ENCODE data around the gene RAPGEF5. TPM values are rescaled to one million over a fixed set of nuclear protein-coding genes. Genes with fewer than 3 reads are reported as not detected.

The RAPGEF5 gene
- total and polyA plus RNA-seq, 4 experiments from 2014 or later, result not detected

GRCh38 chr7:22252016-22252415 lies 104.9 kb downstream of the RAPGEF5 start:
- H3K9me3 ChIP-seq (ENCODE audit: control insufficient read depth in 1 of 2, low read length in 2 of 2), result no peaks in the 10 kb centered on the region
- ChIA-PET CTCF (ENCODE audit: partially characterized antibody) (no interaction called here), POLR2A (ENCODE audit: partially characterized antibody) (no interaction called here)
- Mint-ChIP-seq H3K4me3 (no peak overlapping the region), H3K36me3 (no peaks in the 10 kb centered on the region), H3K27ac (no peak overlapping the region), H3K27me3 (peaks cover 0 to 1% of the 10 kb centered on the region in 2 donors), H3K4me1 (no peaks in the 10 kb centered on the region), H3K9me3 (peaks cover 0 to 7% (median 0%) of the 10 kb centered on the region in 8 donors)
- no peak overlapping the region for H3K4me3 ChIP-seq (ENCODE audit: low read length in 2 of 2)
- intact Hi-C loops (cut with micrococcal nuclease), result no loop called here
- no peaks in the 10 kb centered on the region for H3K27me3 ChIP-seq (ENCODE audit: insufficient read depth, low read length)
- no peaks in the 10 kb centered on the region for H3K4me1 ChIP-seq (ENCODE audit: insufficient read depth, low read length)
- H3K36me3 ChIP-seq (ENCODE audit: insufficient read depth, low read length), result no peaks in the 10 kb centered on the region
- no peak overlapping the region for H3K27ac ChIP-seq (ENCODE audit: low read depth, low read length)
- no peak for DNase-seq

DNA sequence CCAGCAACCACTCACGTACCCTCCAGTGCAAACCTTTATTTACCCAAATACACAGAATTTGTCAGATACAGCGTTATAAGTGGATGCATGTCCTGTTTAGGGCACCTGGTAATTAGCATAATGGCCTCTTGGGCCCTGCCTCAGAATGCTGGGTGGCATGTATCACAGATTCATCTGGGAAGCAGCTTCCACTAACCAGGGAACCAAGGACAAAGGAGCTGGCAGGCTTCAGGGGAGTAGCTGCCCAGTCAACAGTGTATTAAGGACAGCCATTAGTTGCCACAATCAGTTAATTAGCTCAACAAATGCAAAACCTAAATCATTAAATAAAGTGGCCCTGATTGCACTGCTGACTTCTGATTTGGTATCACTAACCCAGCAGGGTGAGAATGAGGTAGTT lies 105.7 kb downstream of the RAPGEF5 start:
- H3K4me1 Mint-ChIP-seq, result no peaks in the 10 kb centered on the region
- no peak overlapping the region for H3K27ac Mint-ChIP-seq
- H3K9me3 Mint-ChIP-seq, result peaks cover 0 to 8% (median 4%) of the 10 kb centered on the region in 8 donors
- intact Hi-C loops (cut with micrococcal nuclease), result no loop called here
- Histone ChIP-seq H3K27me3 (ENCODE audit: insufficient read depth, low read length) (no peaks in the 10 kb centered on the region), H3K4me3 (ENCODE audit: low read length in 2 of 2) (no peak overlapping the region), H3K36me3 (ENCODE audit: insufficient read depth, low read length) (no peaks in the 10 kb centered on the region), H3K4me1 (ENCODE audit: insufficient read depth, low read length) (no peaks in the 10 kb centered on the region), H3K9me3 (ENCODE audit: control insufficient read depth in 1 of 2, low read length in 2 of 2) (no peaks in the 10 kb centered on the region), H3K27ac (ENCODE audit: low read depth, low read length) (no peak overlapping the region)
- no peak for DNase-seq
- no peaks in the 10 kb centered on the region for H3K36me3 Mint-ChIP-seq
- H3K4me3 Mint-ChIP-seq, result no peak overlapping the region
- ChIA-PET CTCF (ENCODE audit: partially characterized antibody) (no interaction called here), POLR2A (ENCODE audit: partially characterized antibody) (no interaction called here)
- H3K27me3 Mint-ChIP-seq, result peaks cover 0 to 2% of the 10 kb centered on the region in 2 donors

GRCh38 chr7:22250390-22250789 lies 106.6 kb downstream of the RAPGEF5 start:
- Mint-ChIP-seq H3K36me3 (no peaks in the 10 kb centered on the region), H3K27ac (no peak overlapping the region), H3K4me3 (no peak overlapping the region), H3K27me3 (peaks cover 0 to 2% of the 10 kb centered on the region in 2 donors), H3K9me3 (peaks cover 0 to 16% (median 4%) of the 10 kb centered on the region in 8 donors), H3K4me1 (no peaks in the 10 kb centered on the region)
- no peak overlapping the region for H3K27ac ChIP-seq (ENCODE audit: low read depth, low read length)
- intact Hi-C loops (cut with micrococcal nuclease), result no loop called here
- ChIA-PET CTCF (ENCODE audit: partially characterized antibody) (no interaction called here), POLR2A (ENCODE audit: partially characterized antibody) (no interaction called here)
- H3K9me3 ChIP-seq (ENCODE audit: control insufficient read depth in 1 of 2, low read length in 2 of 2), result no peaks in the 10 kb centered on the region
- no peak overlapping the region for H3K4me3 ChIP-seq (ENCODE audit: low read length in 2 of 2)
- DNase-seq, result no peak
- no peaks in the 10 kb centered on the region for H3K27me3 ChIP-seq (ENCODE audit: insufficient read depth, low read length)
- no peaks in the 10 kb centered on the region for H3K4me1 ChIP-seq (ENCODE audit: insufficient read depth, low read length)
- H3K36me3 ChIP-seq (ENCODE audit: insufficient read depth, low read length), result no peaks in the 10 kb centered on the region

DNA sequence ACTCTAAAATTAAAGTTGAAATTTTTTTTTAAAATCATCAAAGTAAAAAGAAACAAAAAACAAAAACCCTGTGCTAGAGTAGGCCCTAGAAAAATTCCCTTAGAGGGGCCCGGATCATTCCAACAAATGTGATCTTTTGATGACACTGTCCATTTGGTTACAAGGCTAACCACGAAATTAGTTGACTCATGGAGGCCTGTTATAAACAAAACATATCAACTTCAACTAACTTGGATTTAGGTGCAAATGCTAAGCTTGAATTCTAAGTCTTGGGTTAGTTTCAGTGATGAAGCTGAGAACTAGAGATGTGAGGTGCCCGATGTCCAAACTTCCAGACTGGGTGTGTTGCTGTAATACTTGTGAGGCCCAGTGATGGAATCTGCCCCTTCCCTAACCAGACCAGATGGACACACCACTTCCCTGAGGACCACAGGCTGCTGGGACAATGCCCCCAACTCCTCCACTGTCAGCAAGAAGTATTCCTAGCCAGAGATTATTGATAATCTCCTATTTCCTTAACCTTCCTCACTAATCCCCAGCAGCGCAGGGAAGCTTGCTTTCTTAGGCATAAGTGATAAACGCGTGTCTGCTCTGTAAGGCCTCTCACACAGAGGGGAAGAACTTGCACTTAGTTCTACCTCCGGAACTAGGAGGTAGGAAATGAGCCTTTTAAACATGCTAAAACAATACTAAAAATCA lies 108.7 kb downstream of the RAPGEF5 start:
- no peak overlapping the region for H3K4me3 Mint-ChIP-seq
- Histone ChIP-seq H3K9me3 (ENCODE audit: control insufficient read depth in 1 of 2, low read length in 2 of 2) (no peaks in the 10 kb centered on the region), H3K4me3 (ENCODE audit: low read length in 2 of 2) (no peak overlapping the region), H3K4me1 (ENCODE audit: insufficient read depth, low read length) (no peaks in the 10 kb centered on the region), H3K36me3 (ENCODE audit: insufficient read depth, low read length) (no peaks in the 10 kb centered on the region), H3K27ac (ENCODE audit: low read depth, low read length) (no peak overlapping the region), H3K27me3 (ENCODE audit: insufficient read depth, low read length) (no peaks in the 10 kb centered on the region)
- DNase-seq, result no peak
- peaks cover 0 to 2% of the 10 kb centered on the region in 2 donors for H3K27me3 Mint-ChIP-seq
- POLR2A ChIA-PET (ENCODE audit: partially characterized antibody), result no interaction called here
- H3K36me3 Mint-ChIP-seq, result no peaks in the 10 kb centered on the region
- H3K4me1 Mint-ChIP-seq, result no peaks in the 10 kb centered on the region
- peaks cover 0 to 17% (median 4%) of the 10 kb centered on the region in 8 donors for H3K9me3 Mint-ChIP-seq
- H3K27ac Mint-ChIP-seq, result no peak overlapping the region
- CTCF ChIA-PET (ENCODE audit: partially characterized antibody), result no interaction called here
- intact Hi-C loops (cut with micrococcal nuclease), result no loop called here

DNA sequence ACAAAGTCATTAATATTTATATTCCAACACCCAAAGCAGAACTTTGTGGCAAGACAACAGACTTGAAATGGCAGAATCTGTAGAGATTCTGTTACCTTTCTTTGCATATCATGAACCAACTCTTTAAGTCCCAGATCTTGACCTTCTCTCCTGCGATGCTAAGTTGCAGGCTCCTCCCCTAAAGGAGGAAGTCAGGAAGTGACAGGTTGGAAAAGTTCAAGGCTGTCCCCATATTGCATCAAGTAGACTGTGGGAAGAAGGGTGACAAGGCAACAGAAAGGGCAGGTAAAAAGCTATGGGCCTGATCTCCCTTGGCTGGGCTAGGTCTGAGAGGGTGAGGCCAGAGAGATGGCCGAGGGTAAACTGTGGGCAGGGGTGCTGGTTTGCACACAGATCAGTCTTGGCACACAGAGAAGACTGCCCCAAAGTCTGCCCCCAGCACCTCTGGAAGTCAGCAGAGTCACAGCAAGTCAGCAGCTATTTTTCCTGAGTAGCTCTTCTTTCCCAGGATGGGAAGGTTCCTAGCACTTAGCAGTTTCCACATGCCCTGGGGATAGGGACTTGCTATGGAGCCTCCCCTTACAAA lies 115.1 kb downstream of the RAPGEF5 start:
- Mint-ChIP-seq H3K27ac (no peak overlapping the region), H3K4me1 (no peaks in the 10 kb centered on the region), H3K4me3 (no peak overlapping the region), H3K9me3 (peaks cover 0 to 13% (median 4%) of the 10 kb centered on the region in 8 donors), H3K27me3 (peaks cover 1% of the 10 kb centered on the region in 2 donors), H3K36me3 (no peaks in the 10 kb centered on the region)
- Histone ChIP-seq H3K36me3 (ENCODE audit: insufficient read depth, low read length) (no peaks in the 10 kb centered on the region), H3K4me1 (ENCODE audit: insufficient read depth, low read length) (no peaks in the 10 kb centered on the region), H3K9me3 (ENCODE audit: control insufficient read depth in 1 of 2, low read length in 2 of 2) (no peaks in the 10 kb centered on the region), H3K27me3 (ENCODE audit: insufficient read depth, low read length) (no peaks in the 10 kb centered on the region), H3K27ac (ENCODE audit: low read depth, low read length) (no peak overlapping the region), H3K4me3 (ENCODE audit: low read length in 2 of 2) (no peak overlapping the region)
- no peak for DNase-seq
- POLR2A ChIA-PET (ENCODE audit: partially characterized antibody), result no interaction called here
- intact Hi-C loops (cut with micrococcal nuclease), result no loop called here
- CTCF ChIA-PET (ENCODE audit: partially characterized antibody), result no interaction called here

- Mint-ChIP-seq H3K27me3 (peaks cover 0 to 1% of the 10 kb centered on the region in 2 donors), H3K4me1 (no peaks in the 10 kb centered on the region), H3K27ac (no peak overlapping the region), H3K4me3 (no peak overlapping the region), H3K36me3 (no peaks in the 10 kb centered on the region), H3K9me3 (peaks cover 0 to 8% (median 0%) of the 10 kb centered on the region in 8 donors)
- POLR2A ChIA-PET (ENCODE audit: partially characterized antibody), result no interaction called here
- no peak for DNase-seq
- H3K27ac ChIP-seq (ENCODE audit: low read depth, low read length), result no peak overlapping the region
- intact Hi-C loops (cut with micrococcal nuclease), result no loop called here
- no peaks in the 10 kb centered on the region for H3K9me3 ChIP-seq (ENCODE audit: control insufficient read depth in 1 of 2, low read length in 2 of 2)
- no peaks in the 10 kb centered on the region for H3K36me3 ChIP-seq (ENCODE audit: insufficient read depth, low read length)
- no peak overlapping the region for H3K4me3 ChIP-seq (ENCODE audit: low read length in 2 of 2)
- H3K4me1 ChIP-seq (ENCODE audit: insufficient read depth, low read length), result no peaks in the 10 kb centered on the region
- CTCF ChIA-PET (ENCODE audit: partially characterized antibody), result no interaction called here
- H3K27me3 ChIP-seq (ENCODE audit: insufficient read depth, low read length), result no peaks in the 10 kb centered on the region
Observed at GRCh38 chr7:22240904-22241571, 115.9 kb downstream of the RAPGEF5 start.

- ChIA-PET POLR2A (ENCODE audit: partially characterized antibody) (no interaction called here), CTCF (ENCODE audit: partially characterized antibody) (no interaction called here)
- no peak for DNase-seq
- H3K27ac ChIP-seq (ENCODE audit: low read depth, low read length), result no peak overlapping the region
- no peaks in the 10 kb centered on the region for H3K4me1 Mint-ChIP-seq
- no peak overlapping the region for H3K4me3 ChIP-seq (ENCODE audit: low read length in 2 of 2)
- H3K36me3 Mint-ChIP-seq, result no peaks in the 10 kb centered on the region
- H3K9me3 Mint-ChIP-seq, result no peaks in the 10 kb centered on the region
- H3K27ac Mint-ChIP-seq, result no peak overlapping the region
- no peaks in the 10 kb centered on the region for H3K4me1 ChIP-seq (ENCODE audit: insufficient read depth, low read length)
- intact Hi-C loops (cut with micrococcal nuclease), result no loop called here
- no peaks in the 10 kb centered on the region for H3K27me3 ChIP-seq (ENCODE audit: insufficient read depth, low read length)
- no peak overlapping the region for H3K4me3 Mint-ChIP-seq
- H3K36me3 ChIP-seq (ENCODE audit: insufficient read depth, low read length), result no peaks in the 10 kb centered on the region
- peaks cover 0 to 4% of the 10 kb centered on the region in 2 donors for H3K27me3 Mint-ChIP-seq
- H3K9me3 ChIP-seq (ENCODE audit: control insufficient read depth in 1 of 2, low read length in 2 of 2), result no peaks in the 10 kb centered on the region
Observed at GRCh38 chr7:22238354-22239311, 118.3 kb downstream of the RAPGEF5 start.
